Measurements from ENCODE around the gene GPR132. TPM values are rescaled to one million over a fixed set of nuclear protein-coding genes. Genes with fewer than 3 reads are reported as not detected.
A peak's percentile ranks its signal among the peaks of the same experiment; 100 is the strongest.

GPR132 gene
- total and polyA plus RNA-seq, 2 donors (not counting 1 experiment from before 2014, with no cell fraction given): 38.6 to 54.5 TPM

GRCh38 chr14:105059035-105059924 lies 6.0 kb downstream of the GPR132 start:
- no peak for ATAC-seq (ENCODE audit: low read depth)
- H3K9me3 Mint-ChIP-seq (ENCODE audit: insufficient read depth): no peaks in the 10 kb centered on the region
- H3K9me3 ChIP-seq (ENCODE audit: control extremely low read depth in 1 of 3, control insufficient read depth in 2 of 3, insufficient read depth in 1 of 3, low read length in 2 of 3): no peaks in the 10 kb centered on the region
- H3K9ac ChIP-seq (ENCODE audit: low read length): no peak overlapping the region
- TF ChIP-seq EZH2 (IDR thresholded peaks at IDR 0.05; ENCODE audit: borderline replicate concordance, insufficient read depth, low read depth, low read length, poor library complexity, severe bottlenecking) (no peak), CTCF (IDR thresholded peaks at IDR 0.05) (peak; percentile 16)
- H3K4me3 Mint-ChIP-seq: peak overlapping the region; percentile 83
- CTCF ChIA-PET: interaction anchor here (1.0 to 11.9 kb wide), 6 partner anchors 8 to 84 kb away, joined by 3 to 192 read pairs (median 6); no protein-coding TSS in a partner anchor
- H3K27me3 ChIP-seq (replicated peaks in 1 of 4; ENCODE audit: control extremely low read depth in 1 of 4, control insufficient read depth in 3 of 4, insufficient read depth in 4 of 4, low read length in 3 of 4): no peaks in the 10 kb centered on the region
- peak overlapping the region; percentile 74 to 98 for H3K27ac ChIP-seq (ENCODE audit: low read length in 2 of 2)
- peaks cover 60% of the 10 kb centered on the region for H3K4me1 Mint-ChIP-seq
- peaks cover 0 to 40% of the 10 kb centered on the region in 2 experiments for H3K36me3 ChIP-seq (replicated peaks in 1 of 2; ENCODE audit: control extremely low read depth in 1 of 2, control insufficient read depth in 1 of 2, extremely low read depth in 1 of 2, insufficient read depth in 2 of 2, low read length in 1 of 2)
- no peaks in the 10 kb centered on the region for H3K27me3 Mint-ChIP-seq
- no peak overlapping the region for H2AFZ ChIP-seq (ENCODE audit: insufficient read depth, low read depth, low read length, poor library complexity, severe bottlenecking)
- peak overlapping the region; percentile 96 for H3K27ac Mint-ChIP-seq
- DNase-seq: peak; percentile 66
- intact Hi-C loops (cut with micrococcal nuclease): loop anchor here (1.0 kb wide), 1 partner anchor 27 kb away; no protein-coding TSS in a partner anchor
- 32% methylated on average over 17 of the region's 22 CpGs for WGBS (ENCODE audit: insufficient coverage)
- peaks cover 53 to 58% of the 10 kb centered on the region in 2 donors for H3K4me1 ChIP-seq (ENCODE audit: control insufficient read depth in 2 of 2, insufficient read depth in 2 of 2, low read length in 2 of 2)
- H3K4me3 ChIP-seq (ENCODE audit: control extremely low read depth in 1 of 5, extremely low read depth in 1 of 5, insufficient read depth in 1 of 5, low read depth in 2 of 5, low read length in 4 of 5): no peak overlapping the region
- POLR2A ChIA-PET: interaction anchor here (0.5 to 0.9 kb wide), 3 partner anchors 16 to 74 kb away, joined by 3 to 4 read pairs (median 3); no protein-coding TSS in a partner anchor
- peaks cover 74% of the 10 kb centered on the region for H3K79me2 ChIP-seq (ENCODE audit: control insufficient read depth, insufficient read depth, low read length)
- H3K4me2 ChIP-seq (replicated peaks; ENCODE audit: low read depth, low read length, poor library complexity, severe bottlenecking): peak overlapping the region; percentile 97
- peaks cover 88% of the 10 kb centered on the region for H4K20me1 ChIP-seq (ENCODE audit: control insufficient read depth, insufficient read depth, low read length, poor library complexity, severe bottlenecking)
